ENCODE data around the gene PRSS23.

DNA sequence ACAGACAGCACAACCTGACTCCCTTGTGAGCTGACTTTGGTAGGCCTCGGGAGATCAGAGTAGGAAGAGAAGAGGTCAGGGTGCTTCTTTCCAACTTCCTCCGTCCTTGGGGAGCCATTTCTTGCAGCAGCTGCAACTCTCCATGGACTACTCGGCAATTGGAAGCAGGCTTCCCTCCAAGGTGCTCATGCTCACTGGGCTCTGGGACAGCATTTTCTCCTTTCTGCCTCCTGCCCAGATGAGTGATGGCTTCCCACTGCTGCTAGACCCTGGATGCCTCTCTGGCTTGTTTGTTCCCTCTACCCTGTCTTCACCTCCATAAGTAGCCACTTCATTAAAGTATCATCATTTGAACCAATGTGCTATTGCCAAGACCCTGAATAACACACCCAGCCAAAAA, 8.2 kb upstream of the PRSS23 start:
- TF ChIP-seq SUZ12 (IDR thresholded peaks at IDR 0.05; ENCODE audit: extremely low read depth, insufficient read depth, insufficient read length) = no peak
- TF ChIP-seq ZNF274 (IDR thresholded peaks at IDR 0.05; ENCODE audit: low read depth, low read length) = no peak
- no peak for TF ChIP-seq YY1 (IDR thresholded peaks at IDR 0.05; ENCODE audit: insufficient read depth, insufficient read length)

Data from NT2/D1 (cell line).